NAMALWA (cell line): ENCODE measurements around the gene ARHGEF19.
"Not testable (repeated sequence)": the region's sequence is repeated elsewhere in the genome, so short reads cannot be mapped to it uniquely, and the experiment has no call there.

Experiments used
- DNase-seq: peaks from one replicate; pipeline ENCODE4 v3.0.0-alpha.2; 2015; ENCODE audit warnings: low spot score

The ARHGEF19 gene

GRCh38 chr1:16164213-16165072, 48.0 kb downstream of the ARHGEF19 start:
- DNase-seq: no peak

GRCh38 chr1:16163608-16164212, 48.7 kb downstream of the ARHGEF19 start:
- not testable (repeated sequence) for DNase-seq

- DNase-seq: no peak
These were observed 50.2 kb downstream of the ARHGEF19 start for GRCh38 chr1:16162163-16162822.

GRCh38 chr1:16161717-16162116, 50.7 kb downstream of the ARHGEF19 start:
- DNase-seq: no peak

- no peak for DNase-seq
These were observed 53.2 kb downstream of the ARHGEF19 start for GRCh38 chr1:16158993-16159831.

- DNase-seq: peak; percentile 35
These were observed 54.4 kb downstream of the ARHGEF19 start for GRCh38 chr1:16158025-16158424.

- DNase-seq: no peak
These were observed 55.5 kb downstream of the ARHGEF19 start for GRCh38 chr1:16156848-16157495.

GRCh38 chr1:16155537-16156410, 56.7 kb downstream of the ARHGEF19 start, which contains the start of gene EPHA2:
Gene EPHA2, minus strand, starts transcription at chr1:16156069. Its CDS starts 137 bp downstream, at chr1:16155932.
- DNase-seq: no peak

GRCh38 chr1:16153999-16154673, 58.3 kb downstream of the ARHGEF19 start:
- DNase-seq: no peak

- DNase-seq: no peak
These were observed 59.1 kb downstream of the ARHGEF19 start for GRCh38 chr1:16153096-16153998.

- no peak for DNase-seq
These were observed 59.9 kb downstream of the ARHGEF19 start for GRCh38 chr1:16152481-16153087.

- DNase-seq: no peak
These were observed 60.5 kb downstream of the ARHGEF19 start for GRCh38 chr1:16151995-16152384.

- DNase-seq: peak; percentile 28
These were observed 61.1 kb downstream of the ARHGEF19 start for GRCh38 chr1:16151196-16151994.

GRCh38 chr1:16150508-16150907, 61.9 kb downstream of the ARHGEF19 start:
- no peak for DNase-seq

GRCh38 chr1:16149702-16150488, 62.6 kb downstream of the ARHGEF19 start:
- no peak for DNase-seq

GRCh38 chr1:16149146-16149545, 63.3 kb downstream of the ARHGEF19 start:
- no peak for DNase-seq
